ENCODE results near the gene FBLN2.

GRCh38 chr3:13550791-13551360 is 2.0 kb downstream of the FBLN2 start:
- no peak for TF ChIP-seq POLR2A (IDR thresholded peaks at IDR 0.05)
- no peak for TF ChIP-seq CTCF (IDR thresholded peaks at IDR 0.05)
- TF ChIP-seq EP300 (IDR thresholded peaks at IDR 0.05), result no peak
- no peak for TF ChIP-seq POLR2AphosphoS5 (IDR thresholded peaks at IDR 0.05)

Measured in suprapubic skin (tissue), 4 donors.